ENCODE measurements around the gene BTK.

DNA sequence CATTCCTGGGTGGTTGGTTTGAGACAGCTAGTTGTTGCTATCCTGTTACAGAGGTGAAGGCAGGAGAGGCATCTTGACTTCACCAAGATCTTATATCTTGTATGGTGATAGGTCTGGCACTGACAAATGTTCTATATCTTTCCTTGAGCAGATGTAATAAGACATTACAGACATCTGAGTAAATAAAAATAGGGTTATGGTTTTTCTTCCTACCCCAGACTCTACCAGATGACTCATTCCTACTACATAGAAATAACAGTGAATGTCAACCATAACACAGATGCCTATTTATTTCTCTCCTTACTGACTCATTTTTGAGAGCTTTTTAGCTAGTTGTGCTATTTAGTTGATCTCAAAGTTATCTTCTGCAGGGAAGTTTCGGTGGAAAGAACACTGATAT lies 43.9 kb upstream of the BTK start:
- TF ChIP-seq CTCF (IDR thresholded peaks at IDR 0.05; ENCODE audit: low read depth, low read length) (no peak), EZH2phosphoT487 (IDR thresholded peaks at IDR 0.05; ENCODE audit: low read depth) (no peak)

Measured in OCI-LY3 (cell line).